ENCODE measurements around the gene MAST4.

GRCh38 chr5:66880401-66880800, 284.2 kb downstream of the MAST4 start:
- TF ChIP-seq CTCF (optimal IDR thresholded peaks at IDR 0.05 in 1 of 3, IDR thresholded peaks at IDR 0.05 in 1 of 3, conservative IDR thresholded peaks at IDR 0.05 in 1 of 3; ENCODE audit: extremely low read depth in 1 of 3, insufficient read depth in 2 of 3, low read length in 3 of 3) = no peak
- TF ChIP-seq EZH2 (IDR thresholded peaks at IDR 0.05; ENCODE audit: low read length) = no peak

Data from keratinocyte (primary cell).